GM21381 (cell line): ENCODE data around the gene BMP8B.
A peak's percentile ranks its signal among the peaks of the same experiment; 100 is the strongest.
"Not testable (repeated sequence)": the region's sequence is repeated elsewhere in the genome, so short reads cannot be mapped to it uniquely, and the experiment has no call there.

Experiments
- ATAC-seq: cut with Tn5 transposase; IDR thresholded peaks from one replicate; pipeline ENCODE4 v1.9.1; 2021; ENCODE audit warnings: mild to moderate bottlenecking, moderate library complexity; ENCODE audit not compliant: unreplicated experiment

The BMP8B gene

GRCh38 chr1:39816415-39817090 lies 27.9 kb upstream of the BMP8B start:
- ATAC-seq: peak; percentile 39

- no peak for ATAC-seq
These were observed 24.2 kb upstream of the BMP8B start for GRCh38 chr1:39812913-39813312.

GRCh38 chr1:39808784-39809517 lies 20.3 kb upstream of the BMP8B start:
- ATAC-seq: no peak

GRCh38 chr1:39805385-39805784 lies 16.7 kb upstream of the BMP8B start:
- no peak for ATAC-seq

GRCh38 chr1:39802496-39803260 lies 14.0 kb upstream of the BMP8B start:
- no peak for ATAC-seq

GRCh38 chr1:39800471-39800835 lies 11.8 kb upstream of the BMP8B start:
- ATAC-seq: no peak

- peak; percentile 49 for ATAC-seq
These were observed 11.3 kb upstream of the BMP8B start for GRCh38 chr1:39799770-39800470.

GRCh38 chr1:39798859-39799769 lies 10.4 kb upstream of the BMP8B start:
- ATAC-seq: peak; percentile 81

GRCh38 chr1:39795651-39796050 lies 7.0 kb upstream of the BMP8B start:
- ATAC-seq: no peak

GRCh38 chr1:39791838-39792237 lies 3.2 kb upstream of the BMP8B start:
- ATAC-seq: no peak

GRCh38 chr1:39789571-39790110 lies 976 bp upstream of the BMP8B start:
- ATAC-seq: no peak

- no peak for ATAC-seq
These were observed 273 bp downstream of the BMP8B start for GRCh38 chr1:39788426-39788757.

- not testable (repeated sequence) for ATAC-seq
These were observed 701 bp downstream of the BMP8B start for GRCh38 chr1:39787964-39788363.

GRCh38 chr1:39787468-39787867 lies 1.2 kb downstream of the BMP8B start:
- ATAC-seq: no peak

GRCh38 chr1:39787108-39787375 lies 1.6 kb downstream of the BMP8B start:
- not testable (repeated sequence) for ATAC-seq

- not testable (repeated sequence) for ATAC-seq
These were observed 2.2 kb downstream of the BMP8B start for GRCh38 chr1:39786303-39787107.

- not testable (repeated sequence) for ATAC-seq
These were observed 6.0 kb downstream of the BMP8B start for GRCh38 chr1:39782685-39783084.

GRCh38 chr1:39782103-39782502 lies 6.6 kb downstream of the BMP8B start:
- ATAC-seq: no peak

- ATAC-seq: no peak
These were observed 7.3 kb downstream of the BMP8B start for GRCh38 chr1:39781349-39781715.
